ENCODE measurements around the gene NSG2.

DNA sequence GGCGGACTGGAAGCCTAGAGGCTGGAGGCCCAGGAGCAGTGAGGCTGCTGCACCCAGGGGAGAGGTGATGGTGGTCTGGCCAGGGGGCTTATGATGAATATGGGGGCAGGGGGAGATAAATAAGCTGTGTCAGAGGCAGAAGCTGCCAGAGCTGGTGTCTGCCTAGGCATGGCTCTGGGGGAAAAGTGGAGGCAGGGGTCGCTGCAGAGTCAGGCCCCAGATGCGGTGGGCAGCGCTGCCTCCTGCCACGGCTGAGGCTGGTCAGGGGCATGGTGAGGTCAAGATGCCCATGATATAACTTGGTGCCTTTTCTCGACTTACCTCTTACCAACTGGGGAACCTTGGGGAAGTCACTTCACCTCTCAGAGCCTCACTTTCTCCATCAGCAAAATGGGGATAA, 51.1 kb downstream of the NSG2 start:
- TF ChIP-seq POLR2AphosphoS5 (IDR thresholded peaks at IDR 0.05; ENCODE audit: insufficient read depth in 1 of 2, low read depth in 1 of 2) (no peak), CTCF (IDR thresholded peaks at IDR 0.05) (no peak), POLR2A (IDR thresholded peaks at IDR 0.05) (no peak)
